SW 1271 (cell line): ENCODE results near the gene AURKAIP1.
"Not testable (repeated sequence)": the region's sequence is repeated elsewhere in the genome, so short reads cannot be mapped to it uniquely, and the experiment has no call there.

Experiments
- DNase-seq, 2 experiments: peaks; one replicate each; lab custom pipeline; 2025; lab: John Stamatoyannopoulos, UW

The AURKAIP1 gene

DNA sequence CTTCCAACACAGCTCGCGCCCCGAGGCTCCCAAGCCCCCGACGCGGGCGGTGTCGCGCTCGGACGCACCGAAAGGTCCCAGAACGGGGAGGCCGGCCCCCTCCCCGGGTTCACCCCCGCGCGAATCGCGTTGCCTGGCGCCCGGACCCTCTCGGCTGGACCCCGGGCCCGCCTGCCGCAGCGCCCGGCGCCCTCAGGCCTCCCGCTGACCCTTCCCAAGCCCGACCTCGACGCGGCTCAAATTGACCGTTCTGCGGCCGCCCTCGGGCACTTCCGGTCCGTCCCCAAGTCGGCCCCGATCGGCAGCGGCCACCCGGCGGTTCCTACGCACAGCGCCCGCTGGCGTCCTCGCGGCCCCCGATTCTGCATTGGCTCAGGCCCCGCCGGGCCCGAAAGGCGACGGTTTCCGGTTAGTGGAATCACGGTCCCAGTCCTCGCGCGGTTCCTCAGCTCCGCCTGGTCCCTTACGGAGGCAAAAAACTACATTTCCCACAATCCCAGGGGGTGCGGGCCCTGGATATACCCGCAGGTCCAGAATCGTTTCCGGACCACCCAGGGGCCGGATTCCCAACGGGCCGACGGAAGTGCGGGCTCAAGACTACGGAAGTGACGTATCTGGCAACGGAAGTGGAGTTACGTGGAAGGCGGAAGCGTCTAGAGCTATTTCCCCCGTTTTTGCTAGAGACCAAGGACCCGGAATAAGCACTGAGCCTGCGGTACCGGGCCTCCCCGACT is at the start of gene AURKAIP1:
TSS of gene AURKAIP1 (minus strand) at position 279 of the 734 bp plus-strand sequence. CDS start 451 bp downstream, outside the sequence.
- DNase-seq: peak; percentile 94 to 95

DNA sequence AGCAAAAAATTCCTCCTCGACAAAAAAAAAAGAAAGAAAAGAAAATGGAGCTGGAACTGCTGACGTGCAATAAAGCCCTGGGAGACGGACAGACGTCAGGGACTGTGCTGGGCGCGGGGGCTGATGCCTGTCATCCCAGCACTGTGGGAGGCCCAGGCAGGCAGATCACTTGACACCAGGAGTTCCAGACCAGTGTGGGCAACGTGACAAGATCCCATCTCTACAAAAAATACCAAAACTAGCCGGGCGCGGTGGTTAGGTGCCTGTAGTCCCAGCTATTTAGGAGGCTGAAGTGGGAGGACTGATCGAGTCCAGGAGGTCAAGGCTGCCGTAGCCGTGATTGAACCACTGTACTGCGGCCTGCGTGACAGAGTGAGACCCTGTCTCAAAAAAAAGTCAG is 49.7 kb upstream of the AURKAIP1 start:
- DNase-seq: no peak

GRCh38 chr1:1423245-1423597 is 48.2 kb upstream of the AURKAIP1 start:
- no peak for DNase-seq

GRCh38 chr1:1422465-1423244 is 47.6 kb upstream of the AURKAIP1 start:
- no peak for DNase-seq

GRCh38 chr1:1421907-1422464 is 47.0 kb upstream of the AURKAIP1 start:
- no peak for DNase-seq

GRCh38 chr1:1421147-1421906 is 46.3 kb upstream of the AURKAIP1 start, which contains the start of gene ANKRD65:
ANKRD65 (minus strand) TSS chr1:1421276; CDS start chr1:1421005, 271 bp downstream.
- no peak for DNase-seq

- DNase-seq: no peak
Observed at GRCh38 chr1:1420654-1421141, 45.7 kb upstream of the AURKAIP1 start.

DNA sequence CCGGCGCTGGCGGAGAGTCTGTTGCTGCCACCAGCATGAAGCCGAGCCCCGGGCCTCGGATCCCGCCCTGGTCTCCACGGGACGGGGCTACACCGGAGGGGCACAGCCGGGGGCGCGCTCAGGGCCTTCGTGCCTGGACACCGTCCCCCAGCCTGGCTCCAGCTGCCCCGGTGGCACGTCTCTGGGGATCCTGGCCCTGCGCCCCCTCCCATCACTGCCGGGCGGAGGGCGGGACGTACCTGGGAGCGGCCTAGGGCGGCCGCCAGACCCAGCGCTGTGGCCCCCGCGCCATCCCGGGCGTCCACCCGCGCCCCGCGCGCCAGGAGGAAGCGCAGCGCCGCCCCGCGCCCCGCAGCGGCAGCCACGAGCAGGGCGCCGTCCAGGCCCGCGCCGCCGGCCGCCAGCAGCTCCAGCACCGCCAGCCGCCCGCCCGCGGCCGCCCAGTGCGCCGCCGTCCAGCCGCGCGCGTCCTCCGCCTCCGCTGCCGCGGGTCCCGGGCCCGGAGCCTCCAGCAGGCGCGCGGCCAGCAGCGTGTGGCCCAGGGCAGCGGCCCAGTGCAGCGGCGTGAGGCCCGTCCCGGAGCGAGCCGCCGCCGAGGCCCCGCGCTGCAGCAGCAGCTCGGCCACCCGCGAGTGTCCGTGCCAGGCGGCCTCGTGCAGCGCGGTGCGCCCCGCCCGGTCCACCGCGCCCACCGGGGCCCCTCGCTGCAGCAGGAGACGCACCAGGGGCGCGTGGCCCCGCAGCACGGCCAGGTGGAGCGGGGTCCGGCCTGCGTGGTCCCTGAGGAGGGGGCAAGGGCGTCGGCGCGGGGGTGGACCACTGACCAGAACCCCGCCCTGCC is 45.0 kb upstream of the AURKAIP1 start:
- DNase-seq: no peak

DNA sequence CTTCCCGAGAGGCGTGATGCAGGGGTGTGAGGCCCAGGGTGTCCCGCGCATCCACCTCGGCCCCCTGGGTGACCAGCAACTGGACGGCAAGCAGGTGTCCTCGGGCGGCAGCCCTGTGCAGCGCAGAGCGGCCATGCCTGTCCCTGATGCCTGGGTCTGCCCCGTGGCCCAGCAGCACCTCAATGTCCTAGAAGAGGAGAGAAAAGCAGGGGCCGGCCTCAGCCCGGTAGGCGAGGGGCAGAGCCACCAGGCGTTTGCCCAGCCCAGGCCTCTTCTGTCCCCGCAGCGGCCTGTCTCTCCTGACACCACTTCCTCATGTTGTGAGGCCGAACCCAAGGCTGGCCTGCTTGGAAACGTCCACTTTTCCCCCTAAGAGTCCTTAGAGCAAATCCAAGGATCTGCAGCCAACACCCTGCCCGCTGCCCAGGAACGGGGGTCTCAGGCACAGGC is 44.4 kb upstream of the AURKAIP1 start:
- DNase-seq: no peak

DNA sequence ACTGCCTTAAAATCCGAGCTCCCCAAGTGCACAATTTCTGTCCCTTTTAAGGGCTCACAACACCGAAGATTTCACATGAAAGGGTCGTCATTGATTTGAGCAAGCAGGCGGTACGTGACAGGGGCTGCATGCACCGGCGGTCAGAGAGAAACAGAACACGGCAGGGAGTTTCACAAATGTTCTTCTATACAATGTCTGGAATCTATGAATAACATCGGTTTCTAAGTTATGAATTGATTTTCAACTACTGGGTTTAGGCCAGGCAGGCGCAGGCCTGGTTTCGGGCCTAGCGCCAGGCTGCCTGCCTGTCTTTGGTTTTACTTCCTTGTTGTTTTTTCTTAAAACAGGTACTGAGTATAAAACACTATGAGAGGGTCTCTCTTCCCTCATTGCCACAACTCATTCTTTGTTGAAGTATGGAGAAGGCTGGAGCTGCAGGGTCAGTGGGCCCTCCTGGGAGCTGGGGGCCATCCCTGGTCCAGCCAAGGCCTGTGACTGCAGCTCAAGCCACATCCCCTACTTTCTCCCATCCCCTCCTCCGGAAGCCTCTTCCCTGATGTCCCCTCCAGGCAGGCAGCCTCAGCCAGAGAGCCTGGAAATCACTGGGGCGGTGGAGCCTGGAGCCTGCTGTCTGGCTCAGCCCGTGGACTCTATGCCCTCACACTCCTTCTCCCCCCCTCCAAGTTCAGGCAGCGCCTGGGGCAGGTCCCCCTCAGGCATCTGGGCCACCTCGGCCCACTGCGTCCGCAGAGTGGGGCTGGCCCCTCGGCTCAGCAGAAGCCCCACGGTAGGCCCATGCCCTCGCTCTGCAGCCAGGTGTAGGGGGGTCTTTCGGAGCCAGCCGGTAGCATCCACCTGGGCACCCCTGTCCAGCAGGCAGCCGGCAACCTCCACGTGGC is 43.7 kb upstream of the AURKAIP1 start:
- no peak for DNase-seq

DNA sequence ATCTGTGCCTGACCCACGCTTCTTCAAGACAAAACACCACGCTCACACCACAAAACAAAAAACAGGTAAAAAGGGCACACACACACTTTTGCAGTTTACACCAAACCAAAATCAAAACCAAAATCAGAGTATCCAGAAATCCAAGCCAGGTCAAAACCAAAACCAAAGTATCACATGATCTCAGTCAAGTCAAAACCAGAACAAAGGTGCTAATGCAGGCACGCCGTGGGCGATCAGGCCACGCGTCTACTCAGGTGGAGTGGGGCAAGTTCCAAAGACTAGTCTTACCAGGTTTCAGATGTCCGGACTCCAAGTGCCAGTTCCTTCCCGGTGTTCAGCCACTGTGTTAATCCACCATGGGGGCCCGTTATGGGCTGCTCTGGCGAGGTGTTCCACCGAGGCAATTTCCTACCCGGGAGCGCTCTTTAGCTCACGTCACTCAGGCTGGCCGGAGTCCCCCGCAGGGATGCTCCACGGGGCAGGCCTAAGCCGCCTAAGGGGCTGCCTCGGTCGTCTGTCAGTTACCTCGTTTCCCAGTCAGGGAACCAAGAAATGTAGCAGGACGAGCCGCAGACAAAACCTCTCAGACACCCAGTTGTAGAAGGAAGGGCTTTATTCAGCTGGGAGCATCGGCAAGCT is 42.9 kb upstream of the AURKAIP1 start:
- not testable (repeated sequence) for DNase-seq

DNA sequence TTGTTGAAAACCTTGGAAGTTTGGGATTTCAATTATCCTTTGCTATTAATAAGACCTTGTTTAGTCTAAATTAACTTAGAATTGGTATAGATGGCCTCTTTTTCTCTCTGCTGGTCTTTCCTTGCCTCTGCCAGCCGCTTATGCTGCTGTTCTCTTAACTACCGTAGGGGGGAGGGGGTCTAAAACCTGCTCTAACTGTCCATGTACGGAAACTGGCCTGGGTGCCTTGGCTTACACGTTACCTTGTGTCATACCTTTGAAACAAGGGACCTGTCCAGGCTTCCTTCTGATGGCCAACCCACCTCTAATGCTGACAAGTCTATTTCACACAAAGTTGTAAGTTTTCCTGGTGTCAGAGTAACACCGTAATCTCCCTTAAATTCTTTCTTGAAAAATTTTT is 42.4 kb upstream of the AURKAIP1 start:
- not testable (repeated sequence) for DNase-seq

DNA sequence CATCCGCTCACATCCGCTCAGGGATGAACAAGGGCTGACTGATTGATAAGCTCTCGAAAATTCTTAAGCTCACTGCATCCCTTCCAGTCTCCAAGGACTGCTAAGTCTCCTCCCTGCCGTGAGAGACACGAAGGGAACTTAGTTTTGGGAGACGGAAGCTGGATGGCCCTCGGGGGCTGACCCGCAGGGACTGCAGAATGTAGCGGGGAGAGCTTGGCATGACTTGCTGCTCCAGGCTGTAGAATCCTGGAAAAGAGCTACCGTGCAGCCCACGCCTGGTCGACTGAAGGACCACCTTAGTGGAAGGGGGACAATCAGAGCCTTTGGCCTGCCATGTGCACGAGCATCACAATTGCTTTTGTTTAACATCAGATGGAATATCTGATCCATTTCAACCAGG is 40.7 kb upstream of the AURKAIP1 start:
- no peak for DNase-seq

DNA sequence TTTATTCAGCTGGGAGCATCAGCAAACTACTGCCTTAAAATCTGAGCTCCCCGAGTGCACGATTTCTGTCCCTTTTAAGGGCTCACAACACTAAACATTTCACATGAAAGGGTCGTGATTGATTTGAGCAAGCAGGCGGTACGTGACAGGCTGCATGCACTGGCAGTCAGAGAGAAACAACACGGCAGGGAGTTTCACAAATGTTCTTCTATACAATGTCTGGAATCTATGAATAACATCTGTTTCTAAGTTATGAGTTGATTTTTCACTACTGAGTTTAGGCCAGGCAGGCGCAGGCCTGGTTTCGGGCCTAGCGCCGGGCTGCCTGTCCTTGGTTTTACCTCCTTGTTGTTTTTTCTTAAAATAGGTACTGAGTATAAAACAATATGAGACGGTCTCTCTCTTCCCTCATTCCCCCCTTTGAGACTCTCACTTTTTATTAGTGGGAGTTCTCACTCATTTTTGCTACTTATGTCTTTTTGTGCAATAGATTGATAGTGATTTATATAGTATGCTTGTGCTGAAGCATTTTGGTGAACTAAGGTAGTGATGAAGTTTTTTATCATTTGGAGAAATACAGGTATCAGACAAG is 37.4 kb upstream of the AURKAIP1 start:
- DNase-seq: not testable (repeated sequence)

DNA sequence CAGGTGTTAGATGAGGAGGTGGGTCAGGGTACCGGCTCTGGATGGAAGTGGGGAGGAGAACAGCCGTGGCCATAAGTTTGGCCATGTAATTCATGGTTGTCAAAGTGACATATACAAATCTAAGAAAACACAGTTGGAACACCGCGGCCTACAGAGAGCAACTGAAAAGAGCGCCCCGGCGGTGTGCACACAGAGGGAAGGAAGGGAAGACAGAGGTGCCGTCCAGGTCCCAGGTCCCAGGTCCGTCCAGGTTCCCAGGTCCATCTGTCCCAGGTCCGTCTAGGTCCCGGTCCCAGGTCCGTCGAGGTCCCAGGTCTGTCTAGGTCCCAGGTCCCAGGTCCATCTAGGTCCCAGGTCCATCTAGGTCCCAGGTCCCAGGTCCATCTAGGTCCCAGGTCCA is 36.6 kb upstream of the AURKAIP1 start:
- no peak for DNase-seq

- not testable (repeated sequence) for DNase-seq
Observed at GRCh38 chr1:1410238-1410637, 35.2 kb upstream of the AURKAIP1 start.

- DNase-seq: peak in 1 of 2 experiments; percentile 17
Observed at GRCh38 chr1:1407636-1408318, 32.8 kb upstream of the AURKAIP1 start.
